Sigmoid colon (tissue), 4 donors: Measurements from ENCODE around the gene MYRFL.

Experiments
- EP300 ChIP-seq, 4 donors: sonication (generic); formaldehyde crosslinking; IDR thresholded peaks; one replicate each; pipeline ENCODE4 v1.6.1; 2017; ENCODE audit warnings: antibody characterized with exemption in 4 of 4
- TF ChIP-seq, protein P1 (sequence below), 4 experiments: fragments of 450-650 bp in 3 of 4; fragments of 200-600 bp in 1 of 4; IDR thresholded peaks; one replicate each; pipeline ENCODE4 v1.5.1; 2016 to 2019; ENCODE audit warnings: antibody characterized with exemption in 4 of 4, mild to moderate bottlenecking in 3 of 4, moderate library complexity in 2 of 4

DNA sequence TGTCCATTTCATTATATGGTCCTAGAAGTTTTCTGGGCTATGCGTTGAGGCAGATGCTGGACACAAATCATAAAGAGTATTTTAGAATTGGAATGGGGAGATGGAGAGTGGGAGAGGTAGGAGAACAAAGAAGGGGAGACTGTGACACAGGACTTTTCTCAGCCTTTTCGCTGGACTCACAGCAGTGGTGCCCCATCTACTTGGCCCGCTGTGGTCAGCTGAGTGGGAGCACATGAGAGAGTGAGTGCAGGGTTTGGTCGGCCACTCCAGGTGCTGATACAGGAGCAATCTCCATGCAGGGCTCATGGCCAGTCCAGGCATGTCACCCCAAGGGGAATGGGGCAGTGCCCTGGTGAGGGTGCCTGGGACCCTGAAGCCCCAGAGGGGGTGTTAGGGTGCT is 109.0 kb downstream of the MYRFL start:
- TF ChIP-seq, protein P1, sequence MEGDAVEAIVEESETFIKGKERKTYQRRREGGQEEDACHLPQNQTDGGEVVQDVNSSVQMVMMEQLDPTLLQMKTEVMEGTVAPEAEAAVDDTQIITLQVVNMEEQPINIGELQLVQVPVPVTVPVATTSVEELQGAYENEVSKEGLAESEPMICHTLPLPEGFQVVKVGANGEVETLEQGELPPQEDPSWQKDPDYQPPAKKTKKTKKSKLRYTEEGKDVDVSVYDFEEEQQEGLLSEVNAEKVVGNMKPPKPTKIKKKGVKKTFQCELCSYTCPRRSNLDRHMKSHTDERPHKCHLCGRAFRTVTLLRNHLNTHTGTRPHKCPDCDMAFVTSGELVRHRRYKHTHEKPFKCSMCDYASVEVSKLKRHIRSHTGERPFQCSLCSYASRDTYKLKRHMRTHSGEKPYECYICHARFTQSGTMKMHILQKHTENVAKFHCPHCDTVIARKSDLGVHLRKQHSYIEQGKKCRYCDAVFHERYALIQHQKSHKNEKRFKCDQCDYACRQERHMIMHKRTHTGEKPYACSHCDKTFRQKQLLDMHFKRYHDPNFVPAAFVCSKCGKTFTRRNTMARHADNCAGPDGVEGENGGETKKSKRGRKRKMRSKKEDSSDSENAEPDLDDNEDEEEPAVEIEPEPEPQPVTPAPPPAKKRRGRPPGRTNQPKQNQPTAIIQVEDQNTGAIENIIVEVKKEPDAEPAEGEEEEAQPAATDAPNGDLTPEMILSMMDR (IDR thresholded peaks at IDR 0.05), result no peak
- TF ChIP-seq EP300 (IDR thresholded peaks at IDR 0.05), result no peak
